GM18502 (cell line): ENCODE data around the gene PCNX1.
"Not testable (repeated sequence)": the region's sequence is repeated elsewhere in the genome, so short reads cannot be mapped to it uniquely, and the experiment has no call there.

Experiments used
- ATAC-seq: cut with Tn5 transposase; IDR thresholded peaks from one replicate; pipeline ENCODE4 v1.9.1; 2021; ENCODE audit warnings: mild to moderate bottlenecking; ENCODE audit not compliant: unreplicated experiment, poor library complexity

The PCNX1 gene

GRCh38 chr14:71061458-71061857, 154.2 kb downstream of the PCNX1 start:
- ATAC-seq = no peak

- ATAC-seq = no peak
These were observed 155.5 kb downstream of the PCNX1 start for GRCh38 chr14:71062581-71063303.

GRCh38 chr14:71063351-71063750, 156.1 kb downstream of the PCNX1 start:
- no peak for ATAC-seq

- not testable (repeated sequence) for ATAC-seq
These were observed 157.5 kb downstream of the PCNX1 start for GRCh38 chr14:71064747-71065146.

- ATAC-seq = no peak
These were observed 162.9 kb downstream of the PCNX1 start for GRCh38 chr14:71070169-71070568.

GRCh38 chr14:71071042-71071441, 163.8 kb downstream of the PCNX1 start:
- ATAC-seq = no peak

- ATAC-seq = no peak
These were observed 169.3 kb downstream of the PCNX1 start for GRCh38 chr14:71076462-71077092.

- no peak for ATAC-seq
These were observed 171.2 kb downstream of the PCNX1 start for GRCh38 chr14:71078500-71078899.

- ATAC-seq = no peak
These were observed 179.3 kb downstream of the PCNX1 start for GRCh38 chr14:71086567-71086966.

- no peak for ATAC-seq
These were observed 182.7 kb downstream of the PCNX1 start for GRCh38 chr14:71089971-71090370.

GRCh38 chr14:71094722-71095121, 187.5 kb downstream of the PCNX1 start:
- ATAC-seq = no peak

- no peak for ATAC-seq
These were observed 189.7 kb downstream of the PCNX1 start for GRCh38 chr14:71096947-71097346.

GRCh38 chr14:71103662-71104484, 196.6 kb downstream of the PCNX1 start:
- ATAC-seq = no peak

- no peak for ATAC-seq
These were observed 197.9 kb downstream of the PCNX1 start for GRCh38 chr14:71105177-71105576.

GRCh38 chr14:71107921-71108320, 200.7 kb downstream of the PCNX1 start:
- ATAC-seq = no peak

GRCh38 chr14:71108398-71109119, 201.3 kb downstream of the PCNX1 start:
- no peak for ATAC-seq

- ATAC-seq = no peak
These were observed 206.1 kb downstream of the PCNX1 start for GRCh38 chr14:71113376-71113775.

- ATAC-seq = no peak
These were observed 207.3 kb downstream of the PCNX1 start for GRCh38 chr14:71114565-71114964.

- ATAC-seq = no peak
These were observed 208.0 kb downstream of the PCNX1 start for GRCh38 chr14:71115306-71115705.

GRCh38 chr14:71115821-71116567, 208.7 kb downstream of the PCNX1 start:
- no peak for ATAC-seq
